ENCODE measurements around the gene ZCCHC17. TPM values are rescaled to one million over a fixed set of nuclear protein-coding genes. Genes with fewer than 3 reads are reported as not detected.

The ZCCHC17 gene
- total and polyA plus RNA-seq, 2 donors (not counting 3 experiments of a cell fraction or from before 2014, with no cell fraction given) = 32.0 to 41.4 TPM

DNA sequence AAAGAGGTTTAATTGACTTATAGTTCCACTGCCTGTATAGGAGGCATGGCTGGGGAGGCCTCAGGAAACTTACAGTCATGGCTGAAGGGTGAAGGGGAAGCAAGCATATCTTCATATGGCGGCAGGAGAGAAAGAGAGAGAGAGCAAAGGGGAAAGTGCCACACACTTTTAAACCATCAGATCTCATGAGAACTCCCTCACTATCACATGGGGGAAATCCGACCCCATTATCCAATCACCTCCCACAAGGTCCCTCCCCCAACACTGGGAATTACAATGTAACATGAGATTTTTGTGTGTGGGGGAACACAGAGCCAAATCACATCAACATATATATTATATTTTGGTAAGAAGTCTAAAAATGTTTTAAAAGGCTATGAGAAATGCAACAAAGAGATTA lies 48.8 kb downstream of the ZCCHC17 start:
- no peak overlapping the region for H3K27ac ChIP-seq (ENCODE audit: insufficient read depth, low read depth, low read length)
- intact Hi-C loops (cut with micrococcal nuclease) (no loop called here), dilution Hi-C loops (cut with MboI; ENCODE audit: extremely low pct_ligation_motif_present, low sequenced_read_pairs) (no loop called here)
- no peaks in the 10 kb centered on the region for H3K27me3 ChIP-seq (ENCODE audit: control insufficient read depth in 2 of 2, insufficient read depth in 2 of 2, low read length in 2 of 2)
- no peak for TF ChIP-seq POLR2AphosphoS5 (IDR thresholded peaks at IDR 0.05; ENCODE audit: insufficient read depth, low read depth, low read length)
- no peak for TF ChIP-seq MYC (IDR thresholded peaks at IDR 0.05; ENCODE audit: low read depth, low read length)
- no peak for TF ChIP-seq GATA2 (IDR thresholded peaks at IDR 0.05; ENCODE audit: insufficient read depth, insufficient read length, low read depth, low read length)
- TF ChIP-seq POLR2A (IDR thresholded peaks at IDR 0.05; ENCODE audit: low read depth, low read length) = no peak
- no peak for TF ChIP-seq EZH2 (IDR thresholded peaks at IDR 0.05; ENCODE audit: borderline replicate concordance, low read depth, low read length, severe bottlenecking)
- no peak for TF ChIP-seq JUN (IDR thresholded peaks at IDR 0.05; ENCODE audit: borderline replicate concordance, insufficient read depth, insufficient read length, low read depth)
- H3K79me2 ChIP-seq (ENCODE audit: control insufficient read depth, insufficient read depth, low read length) = no peaks in the 10 kb centered on the region
- no peak overlapping the region for H3K9ac ChIP-seq (replicated peaks; ENCODE audit: extremely low read depth, insufficient read depth, low read length)
- FAIRE-seq (no peak), DNase-seq (ENCODE audit: low read depth, low spot score) (no peak)
- no peaks in the 10 kb centered on the region for H4K20me1 ChIP-seq (replicated peaks; ENCODE audit: control insufficient read depth, extremely low read depth, insufficient read depth, low read length)
- H3K9me1 ChIP-seq (replicated peaks; ENCODE audit: control insufficient read depth, extremely low read depth, insufficient read depth, low read length) = no peaks in the 10 kb centered on the region
- H3K9me3 ChIP-seq (replicated peaks; ENCODE audit: control insufficient read depth, insufficient read depth, low read length) = no peaks in the 10 kb centered on the region
- H3K4me1 ChIP-seq (ENCODE audit: control insufficient read depth, extremely low read depth, insufficient read depth, low read length) = no peaks in the 10 kb centered on the region
- no TSS peak for BruUV-seq (replicated peaks)
- H3K4me3 ChIP-seq (replicated peaks in 1 of 3; ENCODE audit: insufficient read depth in 1 of 3, low read depth in 1 of 3, low read length in 3 of 3) = no peak overlapping the region
- ChIA-PET CTCF (interaction anchor here (1.2 kb wide), 1 partner anchor 9 kb away, joined by 3 read pairs; no protein-coding TSS in a partner anchor), POLR2A (no interaction called here)
- no peak overlapping the region for H2AFZ ChIP-seq (ENCODE audit: low read depth, low read length)
- no peak overlapping the region for H3K4me2 ChIP-seq (ENCODE audit: insufficient read depth, low read length)
- H3K36me3 ChIP-seq (ENCODE audit: control insufficient read depth in 2 of 2, extremely low read depth in 1 of 2, insufficient read depth in 2 of 2, low read length in 2 of 2) = peaks cover 3 to 4% of the 10 kb centered on the region in 2 experiments

GRCh38 chr1:31346785-31347184 lies 50.0 kb downstream of the ZCCHC17 start:
- H3K4me3 ChIP-seq (replicated peaks in 1 of 3; ENCODE audit: insufficient read depth in 1 of 3, low read depth in 1 of 3, low read length in 3 of 3) = no peak overlapping the region
- peaks cover 4 to 6% of the 10 kb centered on the region in 2 experiments for H3K36me3 ChIP-seq (ENCODE audit: control insufficient read depth in 2 of 2, extremely low read depth in 1 of 2, insufficient read depth in 2 of 2, low read length in 2 of 2)
- H3K4me2 ChIP-seq (ENCODE audit: insufficient read depth, low read length) = no peak overlapping the region
- intact Hi-C loops (cut with micrococcal nuclease) = no loop called here
- H3K27me3 ChIP-seq (ENCODE audit: control insufficient read depth in 2 of 2, insufficient read depth in 2 of 2, low read length in 2 of 2) = no peaks in the 10 kb centered on the region
- H3K79me2 ChIP-seq (ENCODE audit: control insufficient read depth, insufficient read depth, low read length) = no peaks in the 10 kb centered on the region
- no peak overlapping the region for H3K27ac ChIP-seq (ENCODE audit: insufficient read depth, low read depth, low read length)
- no peak overlapping the region for H3K9ac ChIP-seq (replicated peaks; ENCODE audit: extremely low read depth, insufficient read depth, low read length)
- FAIRE-seq (no peak), DNase-seq (ENCODE audit: low read depth, low spot score) (no peak)
- no peaks in the 10 kb centered on the region for H3K4me1 ChIP-seq (ENCODE audit: control insufficient read depth, extremely low read depth, insufficient read depth, low read length)
- no peaks in the 10 kb centered on the region for H3K9me1 ChIP-seq (replicated peaks; ENCODE audit: control insufficient read depth, extremely low read depth, insufficient read depth, low read length)
- TF ChIP-seq, protein P1, sequence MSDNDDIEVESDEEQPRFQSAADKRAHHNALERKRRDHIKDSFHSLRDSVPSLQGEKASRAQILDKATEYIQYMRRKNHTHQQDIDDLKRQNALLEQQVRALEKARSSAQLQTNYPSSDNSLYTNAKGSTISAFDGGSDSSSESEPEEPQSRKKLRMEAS (IDR thresholded peaks at IDR 0.05; ENCODE audit: insufficient read depth, insufficient read length) = no peak
- no peak for TF ChIP-seq POLR2AphosphoS5 (IDR thresholded peaks at IDR 0.05; ENCODE audit: insufficient read depth, low read depth, low read length)
- TF ChIP-seq POLR2A (IDR thresholded peaks at IDR 0.05; ENCODE audit: low read depth, low read length) = no peak
- TF ChIP-seq JUN (IDR thresholded peaks at IDR 0.05; ENCODE audit: borderline replicate concordance, insufficient read depth, insufficient read length, low read depth) = no peak
- no peak for TF ChIP-seq MYC (IDR thresholded peaks at IDR 0.05; ENCODE audit: low read depth, low read length)
- TF ChIP-seq GATA2 (IDR thresholded peaks at IDR 0.05; ENCODE audit: insufficient read depth, insufficient read length, low read depth, low read length) = no peak
- TF ChIP-seq, protein P2, sequence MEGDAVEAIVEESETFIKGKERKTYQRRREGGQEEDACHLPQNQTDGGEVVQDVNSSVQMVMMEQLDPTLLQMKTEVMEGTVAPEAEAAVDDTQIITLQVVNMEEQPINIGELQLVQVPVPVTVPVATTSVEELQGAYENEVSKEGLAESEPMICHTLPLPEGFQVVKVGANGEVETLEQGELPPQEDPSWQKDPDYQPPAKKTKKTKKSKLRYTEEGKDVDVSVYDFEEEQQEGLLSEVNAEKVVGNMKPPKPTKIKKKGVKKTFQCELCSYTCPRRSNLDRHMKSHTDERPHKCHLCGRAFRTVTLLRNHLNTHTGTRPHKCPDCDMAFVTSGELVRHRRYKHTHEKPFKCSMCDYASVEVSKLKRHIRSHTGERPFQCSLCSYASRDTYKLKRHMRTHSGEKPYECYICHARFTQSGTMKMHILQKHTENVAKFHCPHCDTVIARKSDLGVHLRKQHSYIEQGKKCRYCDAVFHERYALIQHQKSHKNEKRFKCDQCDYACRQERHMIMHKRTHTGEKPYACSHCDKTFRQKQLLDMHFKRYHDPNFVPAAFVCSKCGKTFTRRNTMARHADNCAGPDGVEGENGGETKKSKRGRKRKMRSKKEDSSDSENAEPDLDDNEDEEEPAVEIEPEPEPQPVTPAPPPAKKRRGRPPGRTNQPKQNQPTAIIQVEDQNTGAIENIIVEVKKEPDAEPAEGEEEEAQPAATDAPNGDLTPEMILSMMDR (IDR thresholded peaks at IDR 0.05; ENCODE audit: extremely low read depth in 1 of 2, insufficient read depth in 1 of 2, low read depth in 1 of 2, low read length in 2 of 2) = no peak
- TF ChIP-seq FOS (IDR thresholded peaks at IDR 0.05; ENCODE audit: borderline replicate concordance, insufficient read depth, low read length) = no peak
- no peak for TF ChIP-seq EZH2 (IDR thresholded peaks at IDR 0.05; ENCODE audit: borderline replicate concordance, low read depth, low read length, severe bottlenecking)
- no peaks in the 10 kb centered on the region for H4K20me1 ChIP-seq (replicated peaks; ENCODE audit: control insufficient read depth, extremely low read depth, insufficient read depth, low read length)
- BruUV-seq (replicated peaks) = no TSS peak
- ChIA-PET CTCF (no interaction called here), POLR2A (no interaction called here)
- no peak overlapping the region for H2AFZ ChIP-seq (ENCODE audit: low read depth, low read length)
- H3K9me3 ChIP-seq (replicated peaks; ENCODE audit: control insufficient read depth, insufficient read depth, low read length) = no peaks in the 10 kb centered on the region
- dilution Hi-C loops (cut with MboI; ENCODE audit: extremely low pct_ligation_motif_present, low sequenced_read_pairs) = no loop called here

All from endothelial cell of umbilical vein (primary cell).